Activated T-cell treated with anti-CD3 and anti-CD28 coated beads for 24 hours (primary cell): ENCODE measurements around the gene ANKLE1.

Experiments
- DNase-seq: peaks from one replicate; pipeline ENCODE4 v3.0.0-alpha.2; 2020; ENCODE audit warnings: low read depth

ANKLE1 gene

GRCh38 chr19:17307876-17308377 lies 26.2 kb downstream of the ANKLE1 start:
- DNase-seq: no peak

- peak; percentile 99 for DNase-seq
These were observed 27.7 kb downstream of the ANKLE1 start, which contains the start of gene DDA1 for GRCh38 chr19:17309198-17309964. DDA1 (plus strand) TSS chr19:17309563; CDS start chr19:17309655, 92 bp downstream.

GRCh38 chr19:17309965-17310461 lies 28.3 kb downstream of the ANKLE1 start:
- no peak for DNase-seq

GRCh38 chr19:17311455-17312188 lies 29.9 kb downstream of the ANKLE1 start:
- no peak for DNase-seq

GRCh38 chr19:17312189-17313113 lies 30.8 kb downstream of the ANKLE1 start:
- DNase-seq: no peak

- DNase-seq: no peak
These were observed 32.4 kb downstream of the ANKLE1 start for GRCh38 chr19:17314007-17314593.

GRCh38 chr19:17318966-17319365 lies 37.3 kb downstream of the ANKLE1 start:
- no peak for DNase-seq

- no peak for DNase-seq
These were observed 38.0 kb downstream of the ANKLE1 start for GRCh38 chr19:17319473-17320238.

GRCh38 chr19:17320435-17320834 lies 38.7 kb downstream of the ANKLE1 start:
- no peak for DNase-seq

GRCh38 chr19:17321655-17322489 lies 40.2 kb downstream of the ANKLE1 start:
- no peak for DNase-seq

- DNase-seq: no peak
These were observed 41.2 kb downstream of the ANKLE1 start for GRCh38 chr19:17322854-17323253.

- DNase-seq: no peak
These were observed 41.7 kb downstream of the ANKLE1 start for GRCh38 chr19:17323300-17323963.

- DNase-seq: no peak
These were observed 42.2 kb downstream of the ANKLE1 start for GRCh38 chr19:17323964-17324332.

- DNase-seq: no peak
These were observed 42.8 kb downstream of the ANKLE1 start for GRCh38 chr19:17324357-17325114.

- DNase-seq: no peak
These were observed 43.4 kb downstream of the ANKLE1 start for GRCh38 chr19:17325133-17325532.

GRCh38 chr19:17325881-17326594 lies 44.3 kb downstream of the ANKLE1 start:
- DNase-seq: no peak

- no peak for DNase-seq
These were observed 44.9 kb downstream of the ANKLE1 start for GRCh38 chr19:17326595-17326966.
